ENCODE data around the gene GYG2. TPM values are rescaled to one million over a fixed set of nuclear protein-coding genes. Genes with fewer than 3 reads are reported as not detected.

Gene GYG2
- polyA plus RNA-seq, 4 donors: 15.2 to 17.8 (median 17.0) TPM

Other genes starting within 250 kb of the GYG2 start
- gene CD99, start 137.6 kb upstream of the GYG2 start, polyA plus RNA-seq (ENCODE audit: insufficient read length in 4 of 4): 100 to 1,000 TPM; 226 to 252 (median 231) TPM
- under 1 TPM; 0.24 to 0.56 (median 0.31) TPM for gene XG, start 76.9 kb upstream of the GYG2 start, polyA plus RNA-seq (ENCODE audit: insufficient read length in 4 of 4)
- 10 to 100 TPM; 49.8 to 56.2 (median 50.7) TPM for gene ARSD, start 100.4 kb downstream of the GYG2 start, polyA plus RNA-seq (ENCODE audit: insufficient read length in 4 of 4)
- gene ARSH, start 177.6 kb downstream of the GYG2 start, polyA plus RNA-seq (ENCODE audit: insufficient read length in 4 of 4): not detected
- gene ARSF, start 212.5 kb downstream of the GYG2 start, polyA plus RNA-seq (ENCODE audit: insufficient read length in 4 of 4): under 1 TPM; 0.10 to 0.22 (median 0.14) TPM